ENCODE measurements around the gene TAX1BP1. TPM values are rescaled to one million over a fixed set of nuclear protein-coding genes. Genes with fewer than 3 reads are reported as not detected.
"Not testable (repeated sequence)": the region's sequence is repeated elsewhere in the genome, so short reads cannot be mapped to it uniquely, and the experiment has no call there.

Gene TAX1BP1
- total RNA-seq, 1 experiment from 2014 or later: 27.0 TPM

- no peak for DNase-seq (ENCODE audit: low spot score)
- in situ Hi-C loops (cut with HindIII; ENCODE audit: low sequenced_read_pairs): no loop called here
These were observed 4.1 kb upstream of the TAX1BP1 start for GRCh38 chr7:27735831-27736230.

GRCh38 chr7:27737178-27737577 is 2.8 kb upstream of the TAX1BP1 start:
- DNase-seq (ENCODE audit: low spot score): no peak
- in situ Hi-C loops (cut with HindIII; ENCODE audit: low sequenced_read_pairs): no loop called here

- in situ Hi-C loops (cut with HindIII; ENCODE audit: low sequenced_read_pairs): no loop called here
- DNase-seq (ENCODE audit: low spot score): no peak
These were observed 2.3 kb upstream of the TAX1BP1 start for GRCh38 chr7:27737616-27738015.

DNA sequence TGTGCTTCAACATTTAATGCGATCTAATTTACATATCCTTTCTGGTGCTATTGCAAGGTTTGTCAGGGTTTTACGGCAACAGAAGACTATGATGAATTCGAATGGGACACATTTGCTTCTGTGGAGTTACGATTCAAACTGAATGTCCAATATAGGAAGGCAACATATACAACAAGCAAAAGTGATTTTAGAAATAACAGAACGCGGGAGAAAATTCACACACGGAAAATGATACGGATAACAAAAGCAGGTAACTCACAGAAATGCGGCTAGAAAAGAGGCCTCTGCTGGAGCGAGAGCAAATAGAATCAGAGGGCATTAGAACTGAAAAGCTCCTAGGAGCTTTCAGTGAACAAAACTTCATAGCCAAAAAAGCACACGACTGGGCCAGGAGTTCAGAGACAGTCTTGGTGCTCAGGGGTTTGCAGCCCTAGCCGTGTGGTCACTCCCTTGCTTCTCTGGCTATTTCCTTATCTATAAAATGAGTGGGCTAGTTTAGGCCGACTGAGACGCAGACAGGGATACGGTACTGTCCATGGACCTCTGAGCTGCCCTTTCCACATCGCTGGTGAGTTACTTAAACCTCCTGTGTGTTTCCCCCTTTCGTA is 557 bp upstream of the TAX1BP1 start:
- in situ Hi-C loops (cut with HindIII; ENCODE audit: low sequenced_read_pairs): no loop called here
- DNase-seq (ENCODE audit: low spot score): no peak

GRCh38 chr7:27740449-27741086 is 606 bp downstream of the TAX1BP1 start:
- in situ Hi-C loops (cut with HindIII; ENCODE audit: low sequenced_read_pairs): no loop called here
- DNase-seq (ENCODE audit: low spot score): peak; percentile 73

DNA sequence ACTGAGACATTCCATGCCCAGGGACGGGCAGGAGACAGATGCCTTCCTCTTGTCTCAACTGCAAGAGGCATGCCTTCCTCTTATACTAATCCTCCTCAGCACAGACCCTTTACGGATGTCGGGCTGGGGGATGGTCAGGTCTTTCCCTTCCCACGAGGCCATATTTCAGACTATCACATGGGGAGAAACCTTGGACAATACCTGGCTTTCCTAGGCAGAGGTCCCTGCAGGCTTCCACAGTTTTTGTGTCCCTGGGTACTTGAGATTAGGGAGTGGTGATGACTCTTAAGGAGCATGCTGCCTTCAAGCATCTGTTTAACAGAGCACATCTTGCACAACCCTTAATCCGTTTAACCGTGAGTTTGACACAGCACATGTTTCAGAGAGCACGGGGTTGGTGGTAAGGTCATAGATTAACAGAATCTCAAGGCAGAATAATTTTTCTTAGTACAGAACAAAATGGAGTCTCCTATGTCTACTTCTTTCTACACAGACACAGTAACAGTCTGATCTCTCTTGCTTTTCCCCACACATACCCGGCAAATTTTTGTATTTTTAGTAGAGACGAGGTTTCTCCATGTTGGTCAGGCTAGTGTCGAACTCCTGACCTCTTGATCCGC is 2.2 kb downstream of the TAX1BP1 start:
- DNase-seq (ENCODE audit: low spot score); in situ Hi-C loops (cut with HindIII; ENCODE audit: low sequenced_read_pairs): not testable (repeated sequence)

- DNase-seq (ENCODE audit: low spot score): peak; percentile 47
- in situ Hi-C loops (cut with HindIII; ENCODE audit: low sequenced_read_pairs): no loop called here
These were observed 5.2 kb downstream of the TAX1BP1 start for GRCh38 chr7:27745064-27745583.

GRCh38 chr7:27746486-27746885 is 6.5 kb downstream of the TAX1BP1 start:
- in situ Hi-C loops (cut with HindIII; ENCODE audit: low sequenced_read_pairs): no loop called here
- no peak for DNase-seq (ENCODE audit: low spot score)

DNA sequence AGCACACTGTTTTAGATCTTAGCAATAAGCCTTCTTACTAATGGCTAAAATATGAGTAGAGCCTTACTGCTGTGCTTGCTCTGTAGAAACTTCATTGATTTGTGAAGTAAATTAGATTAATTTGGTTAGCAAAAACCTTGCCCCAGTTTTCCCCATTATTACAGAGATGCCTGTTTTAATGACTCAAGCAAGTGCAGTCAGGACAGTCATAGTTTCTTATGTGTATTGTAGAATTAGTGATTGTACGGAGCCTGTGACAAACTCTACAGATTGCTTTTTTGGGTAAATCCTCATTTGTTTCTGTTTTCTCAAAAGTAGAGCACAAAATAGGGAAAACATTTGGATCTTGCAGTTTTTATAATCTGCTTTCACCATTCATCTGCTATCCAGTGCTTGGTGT is 7.0 kb downstream of the TAX1BP1 start:
- in situ Hi-C loops (cut with HindIII; ENCODE audit: low sequenced_read_pairs): no loop called here
- DNase-seq (ENCODE audit: low spot score): no peak

DNA sequence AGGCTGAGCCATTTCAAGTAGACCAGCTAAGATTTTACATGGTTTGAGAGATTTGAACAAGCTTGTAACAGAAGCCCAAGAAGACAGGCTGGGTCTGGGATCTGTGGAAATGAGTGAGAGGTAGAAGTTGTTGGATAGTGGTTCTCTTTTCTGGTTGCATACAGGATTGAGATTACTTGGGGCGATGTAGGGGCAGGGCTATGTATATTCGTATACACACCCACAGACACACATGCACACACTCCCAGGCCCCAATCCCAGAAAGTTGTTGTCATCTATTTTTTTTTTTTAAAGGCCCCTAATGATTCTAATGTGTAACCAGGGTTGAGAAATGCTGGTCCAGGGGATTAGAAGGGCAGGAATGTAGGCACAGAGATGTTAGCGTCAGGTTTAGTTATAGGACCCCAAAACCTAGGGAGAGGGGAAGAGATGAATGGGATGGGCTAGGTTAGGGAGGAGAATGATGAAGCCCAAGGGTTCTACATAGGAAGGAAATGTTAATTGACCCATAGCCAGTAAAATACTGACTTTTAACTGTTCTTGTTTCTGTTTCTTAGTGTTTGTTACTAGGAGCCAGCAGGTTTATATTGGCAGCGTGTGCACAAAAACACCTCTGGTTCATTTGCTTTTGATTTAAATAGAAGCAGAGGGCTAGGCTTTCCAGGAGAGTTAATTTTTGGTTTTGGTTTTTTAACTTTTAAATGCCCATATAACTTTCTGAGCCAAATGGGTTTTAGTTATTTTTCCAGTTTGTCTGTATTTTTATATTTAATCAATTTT is 7.8 kb downstream of the TAX1BP1 start:
- no peak for DNase-seq (ENCODE audit: low spot score)
- in situ Hi-C loops (cut with HindIII; ENCODE audit: low sequenced_read_pairs): no loop called here

DNA sequence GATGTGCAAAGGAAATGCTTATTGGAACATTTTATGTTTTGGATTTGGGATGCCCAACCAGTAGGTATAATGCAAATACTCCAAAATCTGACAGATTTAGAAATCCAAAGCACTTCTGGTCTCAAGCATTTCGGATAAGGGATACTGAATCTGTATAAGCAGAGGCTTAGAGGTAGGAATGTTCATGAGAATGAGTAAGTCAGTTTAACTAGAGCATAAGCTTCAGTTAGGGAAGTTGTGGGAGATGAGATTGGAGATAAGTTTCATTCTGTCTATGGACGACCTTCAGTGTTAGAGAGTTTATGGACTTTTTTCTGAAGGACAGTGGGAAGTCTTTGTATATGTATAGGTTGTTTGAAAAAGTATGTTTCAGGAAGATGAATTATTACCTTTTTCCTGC is 10.4 kb downstream of the TAX1BP1 start:
- no peak for DNase-seq (ENCODE audit: low spot score)
- in situ Hi-C loops (cut with HindIII; ENCODE audit: low sequenced_read_pairs): no loop called here

DNA sequence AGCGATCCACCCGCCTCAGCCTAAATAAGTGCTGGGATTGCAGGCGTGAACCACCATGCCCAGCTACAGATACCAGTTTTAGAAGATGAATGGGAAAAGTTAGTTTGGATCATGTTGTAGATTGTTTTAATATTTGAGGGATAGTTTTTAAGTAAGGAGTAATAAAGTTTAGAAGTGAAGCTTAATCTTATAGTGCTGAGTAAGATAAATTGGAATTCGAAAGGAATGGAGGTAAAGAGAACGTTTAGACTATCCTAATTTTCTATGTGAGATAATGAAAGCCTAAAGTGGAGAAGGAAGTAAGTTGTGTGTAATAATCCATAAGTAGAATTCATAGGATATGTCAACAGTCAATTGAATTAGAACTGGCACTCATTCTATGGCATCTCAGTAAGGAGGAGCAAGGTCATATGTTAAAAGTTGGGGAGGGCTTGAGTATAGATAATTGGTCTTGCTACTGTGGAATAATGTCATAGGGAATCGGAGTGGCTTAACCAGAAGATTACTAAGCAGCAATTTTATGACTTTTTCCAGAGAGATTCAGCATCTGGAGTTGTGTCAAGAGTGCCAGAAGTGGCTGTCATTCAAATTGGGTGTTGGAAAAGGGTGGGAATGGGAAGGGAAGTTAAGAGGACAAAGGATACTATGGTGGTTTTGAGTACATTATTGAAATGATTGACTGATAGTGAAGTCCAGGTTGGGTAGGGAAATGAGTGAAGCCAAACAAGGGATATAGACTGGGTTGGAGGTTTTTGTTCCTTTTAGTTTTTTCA is 12.1 kb downstream of the TAX1BP1 start:
- DNase-seq (ENCODE audit: low spot score): no peak
- in situ Hi-C loops (cut with HindIII; ENCODE audit: low sequenced_read_pairs): no loop called here

DNA sequence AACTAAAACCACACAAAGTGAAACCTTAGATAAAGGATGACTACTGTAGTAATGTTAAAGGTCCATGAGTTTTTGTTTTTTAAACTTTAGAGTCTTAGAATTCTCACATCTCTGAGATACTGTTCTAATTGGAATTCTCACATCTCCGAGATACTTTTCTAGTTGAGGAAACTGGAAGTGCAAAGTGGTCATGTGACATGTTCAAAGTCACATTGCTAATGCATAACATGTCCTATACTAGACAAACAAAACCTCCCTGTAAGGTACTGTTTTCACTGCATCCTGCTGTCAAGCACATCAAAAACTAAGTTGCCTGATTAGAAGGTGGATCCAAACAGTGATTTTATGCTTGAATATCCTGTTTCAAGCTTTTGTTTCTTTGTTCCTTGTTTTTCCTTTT is 13.9 kb downstream of the TAX1BP1 start:
- in situ Hi-C loops (cut with HindIII; ENCODE audit: low sequenced_read_pairs): no loop called here

DNA sequence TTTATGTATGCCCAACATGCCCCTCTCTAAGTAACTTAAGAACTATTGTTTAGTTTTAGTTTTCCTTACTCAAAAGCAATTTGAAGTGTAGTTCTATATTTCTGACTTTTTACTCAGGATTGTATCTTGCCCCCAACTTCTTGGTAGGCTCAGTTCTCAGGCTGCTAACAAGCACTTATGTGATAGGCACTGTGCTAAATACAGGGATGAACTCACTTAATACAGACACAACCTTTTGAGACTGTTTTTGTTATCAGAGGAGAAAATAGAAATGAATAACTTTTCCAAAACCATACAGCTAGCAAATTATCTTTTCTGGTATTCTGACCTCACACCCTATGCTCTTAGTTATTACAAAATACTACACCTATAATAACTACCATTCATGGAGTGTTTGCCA is 16.3 kb downstream of the TAX1BP1 start:
- no peak for DNase-seq (ENCODE audit: low spot score)
- in situ Hi-C loops (cut with HindIII; ENCODE audit: low sequenced_read_pairs): no loop called here

More for the DNA sequence above, 13.9 kb downstream of the TAX1BP1 start:
- no peak for DNase-seq (ENCODE audit: low spot score)

GRCh38 chr7:27759491-27759890 is 19.5 kb downstream of the TAX1BP1 start:
- no peak for DNase-seq (ENCODE audit: low spot score)
- in situ Hi-C loops (cut with HindIII; ENCODE audit: low sequenced_read_pairs): no loop called here

DNA sequence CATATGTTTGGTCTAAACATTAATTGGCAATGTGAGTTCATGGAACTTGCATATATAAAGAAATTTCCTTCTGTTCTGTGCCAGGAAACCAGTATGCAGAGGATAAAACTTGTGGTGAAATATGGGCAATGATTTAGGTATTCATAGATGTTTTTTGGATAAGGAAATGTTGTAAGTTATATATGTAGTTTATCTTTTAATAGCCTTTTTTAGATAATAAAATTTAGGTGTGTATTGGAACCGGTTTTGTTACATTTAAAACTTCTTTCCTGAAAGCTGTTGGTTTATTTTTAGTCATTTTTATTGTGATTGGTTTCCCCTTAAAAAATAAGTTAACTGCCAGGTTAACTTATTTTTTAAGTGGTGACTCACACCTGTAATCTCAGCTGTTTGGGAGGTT is 22.1 kb downstream of the TAX1BP1 start:
- no peak for DNase-seq (ENCODE audit: low spot score)

GRCh38 chr7:27763983-27764508 is 24.1 kb downstream of the TAX1BP1 start:
- in situ Hi-C loops (cut with HindIII; ENCODE audit: low sequenced_read_pairs): no loop called here
- no peak for DNase-seq (ENCODE audit: low spot score)

More for the DNA sequence above, 22.1 kb downstream of the TAX1BP1 start:
- in situ Hi-C loops (cut with HindIII; ENCODE audit: low sequenced_read_pairs): no loop called here

DNA sequence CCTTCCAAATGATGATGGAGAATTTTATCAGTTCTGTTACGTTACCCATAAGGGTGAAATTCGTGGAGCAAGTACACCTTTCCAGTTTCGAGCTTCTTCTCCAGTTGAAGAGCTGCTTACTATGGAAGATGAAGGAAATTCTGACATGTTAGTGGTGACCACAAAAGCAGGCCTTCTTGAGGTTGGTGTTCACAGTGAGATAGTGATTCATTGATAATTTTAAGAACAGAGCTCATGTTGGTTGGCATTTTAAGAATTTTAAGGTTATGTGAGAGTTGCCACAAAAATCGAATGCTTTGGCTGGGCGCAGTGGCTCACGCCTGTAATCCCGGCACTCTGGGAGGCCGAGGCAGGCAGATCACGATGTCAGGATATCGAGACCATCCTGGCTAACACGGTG is 25.9 kb downstream of the TAX1BP1 start:
- in situ Hi-C loops (cut with HindIII; ENCODE audit: low sequenced_read_pairs): no loop called here
- DNase-seq (ENCODE audit: low spot score): no peak

DNA sequence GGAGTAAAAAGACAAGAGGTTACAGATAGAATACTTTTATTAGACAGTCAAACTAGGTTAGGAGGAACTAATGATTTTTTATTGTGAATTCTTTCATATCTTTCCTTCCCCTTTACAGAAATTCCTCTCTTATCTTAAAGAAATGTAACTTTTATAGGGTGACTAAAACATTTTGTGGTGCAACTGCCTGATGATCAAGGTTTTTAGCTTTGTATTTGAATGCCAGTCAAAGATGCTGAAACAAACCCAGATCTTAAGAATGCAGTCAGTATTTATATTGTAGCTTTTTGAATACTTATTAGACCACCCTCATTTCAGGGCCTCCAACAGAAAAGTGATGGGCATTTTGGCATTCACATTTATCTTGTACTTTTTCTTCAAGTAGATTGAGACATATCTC is 27.4 kb downstream of the TAX1BP1 start:
- in situ Hi-C loops (cut with HindIII; ENCODE audit: low sequenced_read_pairs): no loop called here

More for the DNA sequence above, 27.4 kb downstream of the TAX1BP1 start:
- DNase-seq (ENCODE audit: low spot score): no peak
